Measurements from ENCODE around the gene ARHGEF25. TPM values are rescaled to one million over a fixed set of nuclear protein-coding genes. Genes with fewer than 3 reads are reported as not detected.

The ARHGEF25 gene
- total RNA-seq, 1 experiment from 2014 or later, result 20.9 TPM

GRCh38 chr12:57623385-57623784, 12.2 kb downstream of the ARHGEF25 start:
- no peak overlapping the region for H3K4me3 ChIP-seq (ENCODE audit: low read depth, low read length, poor library complexity, severe bottlenecking)
- H3K27me3 ChIP-seq (replicated peaks; ENCODE audit: insufficient read depth, low read depth, low read length, poor library complexity), result peaks cover 13% of the 10 kb centered on the region
- POLR2A ChIA-PET (ENCODE audit: low non-redundant PET), result no interaction called here
- no peaks in the 10 kb centered on the region for H3K9me3 ChIP-seq (ENCODE audit: low read depth, low read length, poor library complexity, severe bottlenecking)
- DNase-seq (ENCODE audit: low spot score), result no peak
- peaks cover 9% of the 10 kb centered on the region for H3K36me3 ChIP-seq (ENCODE audit: insufficient read depth, low read length, poor library complexity, severe bottlenecking)
- TF ChIP-seq, protein P1, sequence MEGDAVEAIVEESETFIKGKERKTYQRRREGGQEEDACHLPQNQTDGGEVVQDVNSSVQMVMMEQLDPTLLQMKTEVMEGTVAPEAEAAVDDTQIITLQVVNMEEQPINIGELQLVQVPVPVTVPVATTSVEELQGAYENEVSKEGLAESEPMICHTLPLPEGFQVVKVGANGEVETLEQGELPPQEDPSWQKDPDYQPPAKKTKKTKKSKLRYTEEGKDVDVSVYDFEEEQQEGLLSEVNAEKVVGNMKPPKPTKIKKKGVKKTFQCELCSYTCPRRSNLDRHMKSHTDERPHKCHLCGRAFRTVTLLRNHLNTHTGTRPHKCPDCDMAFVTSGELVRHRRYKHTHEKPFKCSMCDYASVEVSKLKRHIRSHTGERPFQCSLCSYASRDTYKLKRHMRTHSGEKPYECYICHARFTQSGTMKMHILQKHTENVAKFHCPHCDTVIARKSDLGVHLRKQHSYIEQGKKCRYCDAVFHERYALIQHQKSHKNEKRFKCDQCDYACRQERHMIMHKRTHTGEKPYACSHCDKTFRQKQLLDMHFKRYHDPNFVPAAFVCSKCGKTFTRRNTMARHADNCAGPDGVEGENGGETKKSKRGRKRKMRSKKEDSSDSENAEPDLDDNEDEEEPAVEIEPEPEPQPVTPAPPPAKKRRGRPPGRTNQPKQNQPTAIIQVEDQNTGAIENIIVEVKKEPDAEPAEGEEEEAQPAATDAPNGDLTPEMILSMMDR (conservative IDR thresholded peaks at IDR 0.05; ENCODE audit: low read depth, low read length), result no peak
- TF ChIP-seq EZH2 (IDR thresholded peaks at IDR 0.05; ENCODE audit: borderline replicate concordance, low read depth, low read length, poor library complexity, severe bottlenecking), result no peak
- H3K4me1 ChIP-seq (ENCODE audit: insufficient read depth, low read length, poor library complexity, severe bottlenecking), result peaks cover 7% of the 10 kb centered on the region
- H3K27ac ChIP-seq (ENCODE audit: low read depth, low read length, poor library complexity, severe bottlenecking), result no peak overlapping the region
- CTCF ChIA-PET, result interaction anchor here (1.1 kb wide), 1 partner anchor 40 kb away, joined by 5 read pairs; no protein-coding TSS in a partner anchor
- intact Hi-C loops (cut with micrococcal nuclease; ENCODE audit: unreplicated experiment), result loop anchor here (2.0 kb wide), 1 partner anchor 163 kb away; no protein-coding TSS in a partner anchor
- BruUV-seq (replicated peaks), result no TSS peak

DNA sequence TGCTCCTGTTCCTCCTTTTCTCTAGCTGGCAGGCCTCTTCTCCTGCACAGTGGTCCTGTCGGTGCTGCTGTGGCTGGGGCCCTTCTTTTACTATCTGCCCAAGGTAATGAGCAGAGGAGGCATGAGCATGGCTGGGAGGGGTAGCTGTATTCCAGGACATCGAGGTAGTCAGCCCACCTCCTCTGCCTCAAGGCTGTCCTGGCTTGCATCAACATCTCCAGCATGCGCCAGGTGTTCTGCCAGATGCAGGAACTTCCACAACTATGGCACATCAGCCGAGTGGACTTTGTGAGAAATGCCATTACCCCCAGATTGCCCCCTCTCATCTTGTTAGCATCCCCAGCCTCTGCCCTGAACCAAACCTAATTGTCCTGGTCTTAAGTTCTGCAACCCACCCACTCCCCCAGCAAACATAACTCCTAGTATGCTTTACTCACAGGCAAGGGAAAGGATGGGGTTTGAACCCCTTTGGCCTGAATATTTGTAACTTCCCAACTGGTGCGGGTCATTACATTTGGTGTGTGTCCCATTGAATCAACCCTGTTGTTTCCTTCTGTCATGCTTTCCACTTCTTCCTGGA, 12.7 kb downstream of the ARHGEF25 start:
- Histone ChIP-seq H3K9me3 (ENCODE audit: low read depth, low read length, poor library complexity, severe bottlenecking) (no peaks in the 10 kb centered on the region), H3K4me3 (ENCODE audit: low read depth, low read length, poor library complexity, severe bottlenecking) (no peak overlapping the region), H3K27ac (ENCODE audit: low read depth, low read length, poor library complexity, severe bottlenecking) (no peak overlapping the region), H3K36me3 (ENCODE audit: insufficient read depth, low read length, poor library complexity, severe bottlenecking) (peaks cover 14% of the 10 kb centered on the region), H3K4me1 (ENCODE audit: insufficient read depth, low read length, poor library complexity, severe bottlenecking) (peaks cover 7% of the 10 kb centered on the region), H3K27me3 (replicated peaks; ENCODE audit: insufficient read depth, low read depth, low read length, poor library complexity) (peaks cover 13% of the 10 kb centered on the region)
- CTCF ChIA-PET, result no interaction called here
- BruUV-seq (replicated peaks), result TSS peak; percentile 32
- TF ChIP-seq, protein P1 (conservative IDR thresholded peaks at IDR 0.05; ENCODE audit: low read depth, low read length), result no peak
- TF ChIP-seq EZH2 (IDR thresholded peaks at IDR 0.05; ENCODE audit: borderline replicate concordance, low read depth, low read length, poor library complexity, severe bottlenecking), result no peak
- POLR2A ChIA-PET (ENCODE audit: low non-redundant PET), result no interaction called here
- intact Hi-C loops (cut with micrococcal nuclease; ENCODE audit: unreplicated experiment), result loop anchor here (2.0 kb wide), 1 partner anchor 163 kb away; no protein-coding TSS in a partner anchor
- no peak for DNase-seq (ENCODE audit: low spot score)

DNA sequence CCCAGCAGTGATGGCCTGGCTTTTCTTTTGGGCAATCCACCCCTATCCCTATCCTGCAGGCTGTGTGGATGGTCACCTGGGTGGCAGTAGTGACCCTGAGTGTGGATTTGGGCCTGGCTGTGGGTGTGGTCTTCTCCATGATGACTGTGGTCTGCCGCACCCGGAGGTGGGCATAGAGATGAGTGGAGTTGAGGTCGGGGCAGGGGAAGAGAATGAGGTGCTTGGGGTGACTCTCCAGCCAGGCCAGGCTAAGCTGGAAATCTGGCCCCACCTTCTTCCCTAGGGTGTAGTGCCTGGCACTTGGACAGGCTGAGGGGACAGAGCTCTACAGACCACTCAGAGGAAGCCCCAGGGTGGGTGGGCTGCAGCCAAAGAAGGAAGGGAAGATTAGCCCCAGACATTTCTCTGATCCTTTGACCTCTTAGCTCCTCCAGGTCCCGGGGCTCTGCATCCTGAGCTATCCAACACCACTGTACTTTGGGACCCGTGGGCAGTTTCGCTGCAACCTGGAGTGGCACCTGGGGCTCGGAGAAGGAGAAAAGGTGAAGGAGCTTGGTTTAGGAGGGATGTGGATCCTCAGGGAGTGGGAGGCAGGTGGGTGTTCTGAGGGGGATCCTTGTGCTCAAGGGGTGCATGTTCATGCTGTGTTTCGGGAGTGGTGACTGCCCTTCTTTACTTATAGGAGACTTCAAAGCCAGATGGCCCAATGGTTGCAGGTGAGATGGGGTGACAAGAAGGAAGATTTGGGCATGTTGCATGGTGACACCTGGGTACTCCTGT, 13.4 kb downstream of the ARHGEF25 start:
- no peak overlapping the region for H3K27ac ChIP-seq (ENCODE audit: low read depth, low read length, poor library complexity, severe bottlenecking)
- POLR2A ChIA-PET (ENCODE audit: low non-redundant PET), result no interaction called here
- intact Hi-C loops (cut with micrococcal nuclease; ENCODE audit: unreplicated experiment), result no loop called here

More for the DNA sequence above, 13.4 kb downstream of the ARHGEF25 start:
- CTCF ChIA-PET, result no interaction called here
- H3K36me3 ChIP-seq (ENCODE audit: insufficient read depth, low read length, poor library complexity, severe bottlenecking), result peaks cover 17% of the 10 kb centered on the region
- BruUV-seq (replicated peaks), result no TSS peak
- TF ChIP-seq, protein P1 (conservative IDR thresholded peaks at IDR 0.05; ENCODE audit: low read depth, low read length), result no peak
- TF ChIP-seq EZH2 (IDR thresholded peaks at IDR 0.05; ENCODE audit: borderline replicate concordance, low read depth, low read length, poor library complexity, severe bottlenecking), result no peak
- H3K9me3 ChIP-seq (ENCODE audit: low read depth, low read length, poor library complexity, severe bottlenecking), result no peaks in the 10 kb centered on the region
- no peak overlapping the region for H3K4me3 ChIP-seq (ENCODE audit: low read depth, low read length, poor library complexity, severe bottlenecking)
- no peak for DNase-seq (ENCODE audit: low spot score)
- H3K27me3 ChIP-seq (replicated peaks; ENCODE audit: insufficient read depth, low read depth, low read length, poor library complexity), result peaks cover 13% of the 10 kb centered on the region
- H3K4me1 ChIP-seq (ENCODE audit: insufficient read depth, low read length, poor library complexity, severe bottlenecking), result peaks cover 7% of the 10 kb centered on the region
